Stimulated activated CD4-positive, alpha-beta T cell treated with anti-CD3 and anti-CD28 coated beads, Interleukin-15, amount 100 ng/mL, for 48 hours (primary cell): Measurements from ENCODE around the gene MCM8.

Source experiments
- DNase-seq, 2 donors: peaks; one replicate each; pipeline ENCODE4 v3.0.0-alpha.2; 2020; ENCODE audit warnings: low read depth in 2 of 2

Gene MCM8

GRCh38 chr20:5947276-5947675 lies 3.2 kb upstream of the MCM8 start:
- peak; percentile 40 to 41 for DNase-seq

- no peak for DNase-seq
Measured at GRCh38 chr20:5949943-5950270, 545 bp upstream of the MCM8 start.

- DNase-seq, result no peak
Measured at GRCh38 chr20:5967469-5967868, 17.0 kb downstream of the MCM8 start.

GRCh38 chr20:5968462-5968861 lies 18.0 kb downstream of the MCM8 start:
- no peak for DNase-seq

DNA sequence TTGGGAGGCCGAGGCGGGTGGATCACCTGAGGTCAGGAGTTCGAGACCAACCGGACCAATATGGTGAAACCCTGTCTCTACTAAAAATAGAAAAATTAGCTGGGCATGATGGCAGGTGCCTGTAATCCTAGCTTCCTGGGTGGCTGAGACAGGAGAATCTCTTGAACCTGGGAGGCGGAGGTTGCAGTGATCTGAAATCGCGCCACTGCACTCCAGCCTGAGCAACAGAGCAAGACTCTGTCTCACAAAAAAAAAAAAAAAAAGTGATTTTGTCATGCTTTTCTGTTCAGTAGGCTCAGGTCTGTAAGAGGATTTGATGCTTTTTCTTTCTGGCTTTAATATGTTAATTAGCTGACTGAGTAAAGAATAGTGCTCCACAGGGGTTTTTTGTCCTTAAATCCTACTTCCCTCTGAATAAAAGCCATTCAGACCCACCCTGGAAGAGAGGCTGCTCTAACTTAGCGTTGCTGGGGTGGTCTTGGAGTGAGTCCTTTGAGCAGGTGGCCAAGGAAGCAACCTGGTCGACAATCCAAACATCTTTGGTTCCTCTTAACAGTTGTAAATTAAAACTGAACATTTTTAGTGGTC lies 19.0 kb downstream of the MCM8 start:
- no peak for DNase-seq

DNA sequence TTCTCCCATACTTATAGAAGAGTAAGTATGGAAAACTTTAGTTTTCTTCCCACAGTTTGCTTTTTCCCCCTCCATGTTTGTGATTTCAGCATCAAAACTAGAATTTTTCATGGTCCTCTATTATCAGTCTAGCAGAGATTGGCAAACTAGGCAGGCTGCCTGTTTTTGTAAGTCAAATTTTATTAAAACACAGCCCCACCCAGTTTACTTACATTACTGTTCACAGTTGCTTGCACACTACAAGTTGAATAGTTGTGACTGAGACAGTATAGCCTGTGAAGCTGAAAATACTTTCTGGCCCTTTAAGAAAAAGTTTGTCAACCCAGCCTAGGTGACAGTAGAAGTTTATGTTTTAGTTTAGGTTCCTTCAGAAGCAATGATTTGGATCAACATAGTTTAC lies 19.5 kb downstream of the MCM8 start:
- no peak for DNase-seq

- DNase-seq, result no peak
Measured at GRCh38 chr20:5970381-5970780, 19.9 kb downstream of the MCM8 start.

GRCh38 chr20:5971203-5971602 lies 20.8 kb downstream of the MCM8 start:
- no peak for DNase-seq

- no peak for DNase-seq
Measured at GRCh38 chr20:5973172-5973571, 22.7 kb downstream of the MCM8 start.

DNA sequence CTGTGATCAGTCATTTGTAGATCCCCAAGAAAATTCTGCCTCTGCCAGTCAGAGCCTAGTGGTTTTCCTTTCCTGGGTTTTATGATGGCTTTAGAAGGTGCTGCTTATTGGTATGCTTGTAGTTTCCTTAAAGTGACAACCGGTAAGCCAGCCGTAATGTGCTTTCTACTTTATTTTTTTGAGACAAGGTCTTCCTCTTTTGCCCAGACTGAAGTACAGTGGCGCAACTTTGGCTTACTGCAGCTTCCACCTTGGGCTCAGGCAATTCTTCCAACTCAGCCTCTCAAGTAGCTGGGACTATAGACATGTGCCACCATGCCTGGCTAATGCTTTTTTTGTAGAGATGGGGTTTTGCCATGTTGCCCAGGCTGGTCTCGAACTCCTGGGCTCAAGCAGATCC lies 23.5 kb downstream of the MCM8 start:
- DNase-seq, result no peak

DNA sequence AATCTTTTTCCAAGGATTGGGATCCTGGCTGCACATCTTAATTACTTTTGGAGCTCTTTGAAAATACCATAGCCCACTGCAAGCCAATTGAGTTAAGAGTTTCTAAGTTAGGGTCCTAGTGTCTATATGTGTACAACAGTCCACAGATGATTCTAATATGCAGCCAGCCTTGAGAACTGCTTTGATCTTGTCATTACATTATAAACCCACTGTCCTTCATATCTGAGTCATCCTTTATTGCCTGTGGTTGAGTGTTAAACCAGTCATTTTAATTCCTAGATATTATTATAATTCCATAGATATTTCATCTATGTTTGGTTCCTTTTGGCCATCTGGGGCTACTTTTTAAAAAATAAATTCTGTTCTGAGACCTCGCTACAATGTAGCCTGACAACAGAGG lies 24.1 kb downstream of the MCM8 start:
- DNase-seq, result no peak

- DNase-seq, result no peak
Measured at GRCh38 chr20:5975778-5976177, 25.3 kb downstream of the MCM8 start.

GRCh38 chr20:5977223-5977622 lies 26.8 kb downstream of the MCM8 start:
- no peak for DNase-seq

DNA sequence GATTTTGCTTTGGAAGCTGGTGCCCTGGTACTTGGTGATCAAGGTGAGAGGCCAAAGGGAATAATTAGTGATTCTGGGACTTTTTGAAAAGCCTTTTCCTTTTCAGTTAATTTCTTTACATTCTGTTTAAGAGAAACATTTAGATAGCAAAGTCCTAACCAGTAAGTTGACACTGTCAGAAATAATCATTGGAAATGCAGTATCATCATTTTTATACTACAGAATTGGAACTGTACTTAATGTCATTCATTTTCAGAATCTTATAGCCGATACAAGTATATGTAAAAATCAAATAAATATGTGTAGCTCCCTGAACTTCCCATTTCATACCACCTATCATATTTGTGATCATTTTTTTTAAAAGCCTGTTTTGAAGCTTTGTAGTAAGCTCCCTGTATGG lies 27.5 kb downstream of the MCM8 start:
- no peak for DNase-seq

GRCh38 chr20:5979801-5980200 lies 29.3 kb downstream of the MCM8 start:
- no peak for DNase-seq

DNA sequence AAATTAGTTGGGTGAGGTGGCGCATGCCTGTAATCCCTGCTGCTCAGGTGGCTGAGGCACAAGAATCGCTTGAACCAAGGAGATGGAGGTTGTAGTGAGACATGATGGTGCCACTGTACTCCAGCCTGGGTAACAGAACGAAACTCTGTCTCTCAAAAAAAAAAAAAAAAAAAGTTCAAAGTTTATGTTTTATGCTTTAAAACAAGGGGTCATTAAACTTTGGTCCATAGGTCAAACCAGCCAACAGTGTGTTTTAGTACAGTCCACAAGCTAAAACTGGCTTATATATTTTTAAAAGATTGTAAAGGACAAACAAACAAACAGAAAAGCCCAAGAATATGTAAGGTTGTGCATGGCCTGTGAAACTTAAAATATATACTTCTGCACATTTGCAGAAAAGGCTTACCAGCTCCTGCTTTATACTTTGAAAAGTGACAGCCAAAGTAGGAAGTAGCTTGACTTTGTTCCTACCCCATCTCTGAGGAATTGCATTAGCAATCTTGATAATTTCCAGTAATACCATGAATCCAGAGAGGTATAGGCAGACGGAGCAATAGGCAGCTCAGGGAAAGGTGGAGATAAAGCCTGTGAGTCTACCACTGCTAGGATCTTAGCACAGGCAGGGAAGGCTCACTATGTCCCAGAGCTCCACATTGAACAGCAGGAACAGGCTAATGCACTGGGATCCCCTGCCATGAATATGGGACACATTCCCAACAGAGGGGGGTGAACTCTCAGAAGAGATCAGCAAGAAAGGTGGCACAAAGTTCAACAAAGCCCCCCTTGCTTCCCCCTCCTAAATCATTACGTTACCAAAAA lies 30.5 kb downstream of the MCM8 start:
- DNase-seq, result no peak

DNA sequence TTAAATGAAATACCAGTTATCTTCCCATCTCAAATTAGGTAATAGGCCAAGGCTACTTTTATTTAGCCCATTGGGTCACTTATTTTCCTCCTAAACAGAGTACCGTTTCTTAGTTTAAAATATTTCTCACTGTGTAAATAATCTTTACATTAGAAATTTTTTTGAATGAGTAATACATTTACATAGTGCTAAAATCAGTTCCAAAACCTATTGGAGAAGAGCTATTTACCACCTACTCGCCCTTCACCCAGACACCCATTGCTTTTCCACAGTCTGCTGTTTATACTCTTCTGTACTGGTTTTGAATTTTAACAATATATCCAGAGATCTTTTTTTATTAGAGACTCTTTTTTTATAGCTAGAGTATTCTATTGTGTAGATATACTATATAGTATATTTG lies 36.9 kb downstream of the MCM8 start:
- no peak for DNase-seq

GRCh38 chr20:5989539-5989938 lies 39.1 kb downstream of the MCM8 start:
- no peak for DNase-seq

DNA sequence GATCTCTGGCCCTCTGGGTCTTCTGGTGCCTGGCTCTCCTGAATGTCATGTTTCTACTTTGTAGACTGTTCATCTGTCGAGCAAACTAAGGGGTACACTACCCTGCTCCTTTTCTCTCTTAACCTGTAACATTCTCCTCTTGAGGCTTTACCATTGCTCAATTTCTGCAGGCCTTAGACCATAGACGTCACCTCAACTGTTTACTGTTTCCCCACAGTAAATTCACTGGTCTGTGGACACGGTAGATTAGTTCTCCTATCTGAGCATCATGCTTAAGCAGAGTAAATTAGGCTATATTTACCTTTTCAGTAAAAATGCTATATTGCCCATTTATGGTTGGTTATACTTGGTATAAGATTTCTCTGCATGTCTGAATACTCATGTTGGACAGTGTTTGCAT lies 40.5 kb downstream of the MCM8 start:
- no peak for DNase-seq

GRCh38 chr20:5991623-5992441 lies 41.4 kb downstream of the MCM8 start:
- no peak for DNase-seq

DNA sequence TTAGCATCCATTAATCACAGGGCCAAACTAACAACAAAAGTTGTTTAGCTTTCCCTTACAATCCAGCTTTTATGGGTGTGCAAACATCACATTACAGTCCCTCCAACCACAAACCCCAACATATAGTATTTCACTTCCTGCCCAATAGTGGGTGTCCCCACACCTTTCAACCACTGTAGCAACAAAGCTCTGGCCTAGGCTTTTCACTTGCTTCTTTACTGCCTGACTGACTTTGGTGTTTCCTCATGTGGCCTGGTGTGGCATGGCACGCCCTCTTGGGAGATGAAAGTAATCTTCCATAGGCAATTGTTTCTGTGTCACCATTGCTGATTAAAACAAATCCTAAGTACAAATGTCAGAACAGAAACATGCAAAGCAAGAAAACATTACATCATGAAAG lies 46.3 kb downstream of the MCM8 start:
- peak in 1 of 2 donors; percentile 2 for DNase-seq

- no peak for DNase-seq
Measured at GRCh38 chr20:5999783-6000182, 49.3 kb downstream of the MCM8 start.

GRCh38 chr20:6000871-6001270 lies 50.4 kb downstream of the MCM8 start:
- no peak for DNase-seq
